HepG2 (cell line): ENCODE results near the gene ENTPD2. TPM values are rescaled to one million over a fixed set of nuclear protein-coding genes. Genes with fewer than 3 reads are reported as not detected.

Experiments used
- ARNT2 ChIP-seq: sonication (generic); formaldehyde crosslinking; IDR thresholded peaks from 2 replicates; pipeline ENCODE4 v1.8.0; 2022; ENCODE audit warnings: mild to moderate bottlenecking, low read depth, missing genetic modification reagents, moderate library complexity
- ARNTL ChIP-seq: sonication (generic); formaldehyde crosslinking; IDR thresholded peaks from 2 replicates; pipeline ENCODE4 v1.4.0; 2020; ENCODE audit warnings: mild to moderate bottlenecking, missing genetic modification reagents
- ATF7 ChIP-seq, 2 experiments: fragments of 450-650 bp in 1 of 2; sonication (generic) in 1 of 2; formaldehyde crosslinking in 1 of 2; IDR thresholded peaks; 2 replicates each; pipeline versions ENCODE4 v1.4.0 to v1.6.1; 2016 to 2020; ENCODE audit warnings: antibody characterized with exemption in 1 of 2, mild to moderate bottlenecking in 1 of 2, missing genetic modification reagents in 1 of 2
- DMAP1 ChIP-seq: IDR thresholded peaks from 2 replicates; pipeline ENCODE4 v1.6.1; 2016
- KMT2A ChIP-seq: sonication (generic); formaldehyde crosslinking; IDR thresholded peaks from 2 replicates; pipeline ENCODE4 v1.4.0; 2020; ENCODE audit warnings: missing genetic modification reagents
- NAIF1 ChIP-seq: sonication (generic); formaldehyde crosslinking; IDR thresholded peaks from 2 replicates; pipeline ENCODE4 v1.5.0; 2020; ENCODE audit warnings: mild to moderate bottlenecking, missing genetic modification reagents, borderline replicate concordance
- SALL2 ChIP-seq: sonication (generic); formaldehyde crosslinking; IDR thresholded peaks from 2 replicates; pipeline ENCODE4 v1.8.1; 2023; ENCODE audit warnings: mild to moderate bottlenecking, missing genetic modification reagents, inconsistent platforms
- SAP130 ChIP-seq: IDR thresholded peaks from 2 replicates; pipeline ENCODE4 v1.6.1; 2016; ENCODE audit warnings: low read depth
- SP2 ChIP-seq: sonication (generic); formaldehyde crosslinking; IDR thresholded peaks from 2 replicates; pipeline ENCODE4 v1.5.1; 2020; ENCODE audit warnings: mild to moderate bottlenecking, missing genetic modification reagents
- TAF15 ChIP-seq: fragments of 200-400 bp; formaldehyde crosslinking; IDR thresholded peaks from one replicate; pipeline ENCODE4 v1.6.1; 2018; ENCODE audit warnings: mild to moderate bottlenecking, low read depth, low read length; ENCODE audit not compliant: poor library complexity, severe bottlenecking
- THAP9 ChIP-seq: sonication (generic); formaldehyde crosslinking; IDR thresholded peaks from 2 replicates; pipeline ENCODE4; 2020; ENCODE audit warnings: missing genetic modification reagents, mild to moderate bottlenecking, borderline replicate concordance
- ZBTB26 ChIP-seq: IDR thresholded peaks from 2 replicates; pipeline ENCODE4 v1.6.1; 2016; ENCODE audit warnings: missing compliant biosample characterization, missing genetic modification reagents, borderline replicate concordance
- ZBTB42 ChIP-seq: sonication (generic); formaldehyde crosslinking; IDR thresholded peaks from 2 replicates; pipeline ENCODE4 v1.5.0; 2020; ENCODE audit warnings: mild to moderate bottlenecking, missing genetic modification reagents
- ZFY ChIP-seq: sonication (generic); formaldehyde crosslinking; IDR thresholded peaks from 2 replicates; pipeline ENCODE4 v1.4.0; 2020; ENCODE audit warnings: missing genetic modification reagents
- ZNF180 ChIP-seq: sonication (generic); formaldehyde crosslinking; IDR thresholded peaks from 2 replicates; pipeline ENCODE4 v1.4.0; 2020; ENCODE audit warnings: low read depth, missing genetic modification reagents, borderline replicate concordance
- ZNF225 ChIP-seq: sonication (generic); formaldehyde crosslinking; IDR thresholded peaks from 2 replicates; pipeline ENCODE4 v1.4.0; 2020; ENCODE audit warnings: mild to moderate bottlenecking, missing genetic modification reagents
- ZNF33B ChIP-seq: sonication (generic); formaldehyde crosslinking; IDR thresholded peaks from 2 replicates; pipeline ENCODE4 v1.5.1; 2020; ENCODE audit warnings: mild to moderate bottlenecking, missing genetic modification reagents
- ZNF547 ChIP-seq: sonication (generic); formaldehyde crosslinking; IDR thresholded peaks from 2 replicates; pipeline ENCODE4 v1.5.1; 2020; ENCODE audit warnings: mild to moderate bottlenecking, missing genetic modification reagents
- ZNF574 ChIP-seq: sonication (generic); formaldehyde crosslinking; IDR thresholded peaks from 2 replicates; pipeline ENCODE4 v1.4.0; 2020; ENCODE audit warnings: missing genetic modification reagents
- ZNF704 ChIP-seq: sonication (generic); formaldehyde crosslinking; IDR thresholded peaks from 2 replicates; pipeline ENCODE4 v1.8.1; 2023; ENCODE audit warnings: mild to moderate bottlenecking, inconsistent platforms, moderate library complexity, missing genetic modification reagents, borderline replicate concordance
- ZNF777 ChIP-seq: sonication (generic); formaldehyde crosslinking; IDR thresholded peaks from 2 replicates; pipeline ENCODE4 v1.4.0; 2020; ENCODE audit warnings: missing genetic modification reagents
- polyA plus RNA-seq, 8 experiments: library from polyadenylated mRNA; depleted of rRNA in 3 of 8; stranded (reverse) in 7 of 8; unstranded in 1 of 8; fragments of >200 nt; fragmentation: Illumina TruSeq in 4 of 8; extraction: Trizol in 4 of 8; gene quantifications; 2 replicates each; pipeline versions ENCODE4 v1.2.1 to v1.2.3, GENCODE V29; 2011 to 2016; ENCODE audit warnings: low read depth in 4 of 8, missing spikeins in 1 of 8, mixed read lengths in 1 of 8; ENCODE audit not compliant: insufficient read depth in 1 of 8
- total RNA-seq, 5 experiments: library from RNA; depleted of rRNA; stranded (reverse); fragments of >200 nt; fragmentation: Illumina TruSeq; extraction: Trizol; gene quantifications; 2 replicates each; pipeline ENCODE4 v1.2.3, GENCODE V29; 2016; ENCODE audit warnings: low read depth in 1 of 5

ENTPD2 gene
- total and polyA plus RNA-seq, 2 of the 13 experiments (the other 11 are each of a cell fraction or from before 2014, with no cell fraction given), result 0.95 to 3.2 TPM

- TF ChIP-seq ZNF704 (CRISPR knock-in tag) (no peak), ZBTB26 (CRISPR knock-in tag) (no peak; the same call in 1 of the 2 replicates), NAIF1 (CRISPR knock-in tag) (peak; percentile 61; the same call in 1 of the 2 replicates), ZNF33B (no peak; the same call in 1 of the 2 replicates), ARNTL (peak; percentile 35; the same call in 1 of the 2 replicates), ZBTB42 (CRISPR knock-in tag) (no peak), ZNF180 (CRISPR knock-in tag) (no peak), ARNT2 (CRISPR knock-in tag) (no peak; the same call in 1 of the 2 replicates), ZNF547 (CRISPR knock-in tag) (no peak), SP2 (CRISPR knock-in tag) (peak; percentile 54; the same call in 1 of the 2 replicates), KMT2A (CRISPR knock-in tag) (peak; percentile 41; the same call in 1 of the 2 replicates), DMAP1 (CRISPR knock-in tag) (peak; percentile 42; the same call in 1 of the 2 replicates), ATF7 (IDR thresholded peaks at IDR 0.05) (no peak), ATF7 (CRISPR knock-in tag; IDR thresholded peaks at IDR 0.05) (0 out of 2 replicates have a peak, but pooled peaks have one; percentile 39), ZNF777 (CRISPR knock-in tag) (peak; percentile 81), THAP9 (no peak), ZNF574 (0 out of 2 replicates have a peak, but pooled peaks have one; percentile 12), SAP130 (CRISPR knock-in tag) (peak; percentile 65), ZNF225 (no peak), SALL2 (CRISPR knock-in tag) (0 out of 2 replicates have a peak, but pooled peaks have one; percentile 8), TAF15 (peak; percentile 87), ZFY (CRISPR knock-in tag) (peak; percentile 60; the same call in 1 of the 2 replicates)
These were observed 16.5 kb upstream of the ENTPD2 start, which contains the start of gene SAPCD2 (continued) for GRCh38 chr9:137070201-137070905.
